Neural cell (in vitro differentiated cells): ENCODE measurements around the gene MAIP1.

Experiments
- CTCF ChIP-seq: fragments of 450-650 bp; IDR thresholded peaks from 2 replicates; pipeline ENCODE4 v1.5.1; 2014; ENCODE audit warnings: antibody characterized with exemption, mild to moderate bottlenecking, moderate library complexity; ENCODE audit not compliant: poor library complexity, severe bottlenecking
- EP300 ChIP-seq: fragments of 450-650 bp; conservative IDR thresholded peaks from 2 replicates; pipeline ENCODE4 v1.6.1; 2014; ENCODE audit warnings: antibody characterized with exemption, mild to moderate bottlenecking, moderate library complexity; ENCODE audit not compliant: poor library complexity, severe bottlenecking
- EZH2 ChIP-seq: fragments of 200-600, 300-800 bp; shearing (Covaris generic), sonication (generic); IDR thresholded peaks from 2 replicates; pipeline ENCODE4 v1.6.1; 2014; ENCODE audit warnings: antibody characterized with exemption, low read length, borderline replicate concordance, mild to moderate bottlenecking; ENCODE audit not compliant: insufficient read depth, poor library complexity, severe bottlenecking
- MXI1 ChIP-seq: fragments of 450-650 bp; conservative IDR thresholded peaks from 2 replicates; pipeline ENCODE4 v1.6.1; 2014; ENCODE audit warnings: antibody characterized with exemption, mild to moderate bottlenecking; ENCODE audit not compliant: poor library complexity, severe bottlenecking
- POLR2AphosphoS5 ChIP-seq: IDR thresholded peaks from 2 replicates; pipeline ENCODE4 v1.6.1; 2012
- RAD21 ChIP-seq: fragments of 450-650 bp; conservative IDR thresholded peaks from 2 replicates; pipeline ENCODE4 v1.6.1; 2014; ENCODE audit warnings: antibody characterized with exemption, mild to moderate bottlenecking, moderate library complexity
- SMC3 ChIP-seq: fragments of 450-650 bp; conservative IDR thresholded peaks from 2 replicates; pipeline ENCODE4 v1.6.1; 2014; ENCODE audit warnings: antibody characterized with exemption, mild to moderate bottlenecking, moderate library complexity; ENCODE audit not compliant: poor library complexity
- TF ChIP-seq, protein P1 (sequence below): IDR thresholded peaks from 2 replicates; pipeline ENCODE4 v1.6.1; 2012; ENCODE audit warnings: borderline replicate concordance

- no peak for TF ChIP-seq CTCF
- no peak for TF ChIP-seq EZH2
- TF ChIP-seq, protein P1, sequence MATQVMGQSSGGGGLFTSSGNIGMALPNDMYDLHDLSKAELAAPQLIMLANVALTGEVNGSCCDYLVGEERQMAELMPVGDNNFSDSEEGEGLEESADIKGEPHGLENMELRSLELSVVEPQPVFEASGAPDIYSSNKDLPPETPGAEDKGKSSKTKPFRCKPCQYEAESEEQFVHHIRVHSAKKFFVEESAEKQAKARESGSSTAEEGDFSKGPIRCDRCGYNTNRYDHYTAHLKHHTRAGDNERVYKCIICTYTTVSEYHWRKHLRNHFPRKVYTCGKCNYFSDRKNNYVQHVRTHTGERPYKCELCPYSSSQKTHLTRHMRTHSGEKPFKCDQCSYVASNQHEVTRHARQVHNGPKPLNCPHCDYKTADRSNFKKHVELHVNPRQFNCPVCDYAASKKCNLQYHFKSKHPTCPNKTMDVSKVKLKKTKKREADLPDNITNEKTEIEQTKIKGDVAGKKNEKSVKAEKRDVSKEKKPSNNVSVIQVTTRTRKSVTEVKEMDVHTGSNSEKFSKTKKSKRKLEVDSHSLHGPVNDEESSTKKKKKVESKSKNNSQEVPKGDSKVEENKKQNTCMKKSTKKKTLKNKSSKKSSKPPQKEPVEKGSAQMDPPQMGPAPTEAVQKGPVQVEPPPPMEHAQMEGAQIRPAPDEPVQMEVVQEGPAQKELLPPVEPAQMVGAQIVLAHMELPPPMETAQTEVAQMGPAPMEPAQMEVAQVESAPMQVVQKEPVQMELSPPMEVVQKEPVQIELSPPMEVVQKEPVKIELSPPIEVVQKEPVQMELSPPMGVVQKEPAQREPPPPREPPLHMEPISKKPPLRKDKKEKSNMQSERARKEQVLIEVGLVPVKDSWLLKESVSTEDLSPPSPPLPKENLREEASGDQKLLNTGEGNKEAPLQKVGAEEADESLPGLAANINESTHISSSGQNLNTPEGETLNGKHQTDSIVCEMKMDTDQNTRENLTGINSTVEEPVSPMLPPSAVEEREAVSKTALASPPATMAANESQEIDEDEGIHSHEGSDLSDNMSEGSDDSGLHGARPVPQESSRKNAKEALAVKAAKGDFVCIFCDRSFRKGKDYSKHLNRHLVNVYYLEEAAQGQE, result no peak
- TF ChIP-seq MXI1, result no peak
- TF ChIP-seq POLR2AphosphoS5, result no peak
- no peak for TF ChIP-seq SMC3
- no peak for TF ChIP-seq EP300
- TF ChIP-seq RAD21, result no peak
Observed at GRCh38 chr2:199968126-199968525, 12.7 kb downstream of the MAIP1 start.
